ENCODE data around the gene BOK. TPM values are rescaled to one million over a fixed set of nuclear protein-coding genes. Genes with fewer than 3 reads are reported as not detected.

The BOK gene
- total and polyA plus RNA-seq, 2 of the 13 experiments (the other 11 are each of a cell fraction or from before 2014, with no cell fraction given), result 35.5 to 39.2 TPM

GRCh38 chr2:241559323-241560161 is 997 bp downstream of the BOK start:
- H3K79me2 ChIP-seq (ENCODE audit: insufficient read depth, low read length), result peaks cover 18% of the 10 kb centered on the region
- ATAC-seq (peak; percentile 41), FAIRE-seq (peak; percentile 50), DNase-seq (ENCODE audit: low spot score) (peak; percentile 61)
- H3K36me3 ChIP-seq (replicated peaks in 1 of 2; ENCODE audit: control insufficient read depth in 1 of 2, insufficient read depth in 2 of 2, low read length in 2 of 2), result peaks cover 13 to 17% of the 10 kb centered on the region in 2 experiments; a peak in 4 of 5 replicates
- H3K4me2 ChIP-seq (ENCODE audit: low read depth, low read length), result peak overlapping the region; percentile 92
- peak overlapping the region; percentile 53 for H3K27ac ChIP-seq (ENCODE audit: extremely low read length, insufficient read depth, low read length)
- intact Hi-C loops (cut with micrococcal nuclease; ENCODE audit: unreplicated experiment), result no loop called here
- ChIA-PET POLR2A (interaction anchor here (0.5 to 2.9 kb wide), 10 partner anchors 9 to 340 kb away, joined by 3 to 12 read pairs (median 4); partner anchors contain the start of gene STK25), CTCF (ENCODE audit: low intra/inter-chr PET ratio, low total read pairs) (no interaction called here)
- peaks cover 61% of the 10 kb centered on the region for H3K4me1 ChIP-seq (ENCODE audit: insufficient read depth, low read length)
- peak overlapping the region; percentile 85 to 93 (median 86) for H3K4me3 ChIP-seq (replicated peaks in 1 of 3; ENCODE audit: insufficient read depth in 1 of 3, low read depth in 2 of 3, low read length in 3 of 3)
- 7% methylated on average over 32 of the region's 78 CpGs for WGBS (ENCODE audit: low lambda C conversion rate)
- H2AFZ ChIP-seq (ENCODE audit: low read length), result no peak overlapping the region
- peaks cover 13% of the 10 kb centered on the region; the same call in 1 of the 2 replicates for H4K20me1 ChIP-seq (ENCODE audit: insufficient read depth, low read length)
- in situ Hi-C loops (cut with HindIII; ENCODE audit: extremely low pct_ligation_motif_present, low pct_unique_long_range_greater_than_20kb), result no loop called here
- no peaks in the 10 kb centered on the region; a peak in 1 of 5 replicates for H3K27me3 ChIP-seq (ENCODE audit: control insufficient read depth in 1 of 2, insufficient read depth in 2 of 2, low read length in 2 of 2)
- peak overlapping the region; percentile 79 for H3K9ac ChIP-seq (ENCODE audit: insufficient read depth, low read depth, low read length)
- BruUV-seq (replicated peaks), result no TSS peak
- no peaks in the 10 kb centered on the region for H3K9me3 ChIP-seq (ENCODE audit: low read length)
- TF ChIP-seq ZNF530 (CRISPR knock-in tag; IDR thresholded peaks at IDR 0.05; ENCODE audit: low read depth) (no peak), FOXK2 (IDR thresholded peaks at IDR 0.05) (no peak), ZNF766 (CRISPR knock-in tag; IDR thresholded peaks at IDR 0.05; ENCODE audit: borderline replicate concordance) (no peak), GTF2F1 (IDR thresholded peaks at IDR 0.05; ENCODE audit: low read length) (no peak), RARA (CRISPR knock-in tag; IDR thresholded peaks at IDR 0.05) (0 out of 2 replicates have a peak, but pooled peaks have one; percentile 9), ZNF343 (CRISPR knock-in tag; IDR thresholded peaks at IDR 0.05) (no peak), RNF2 (conservative IDR thresholded peaks at IDR 0.05; ENCODE audit: low read depth) (no peak), RXRB (CRISPR knock-in tag; IDR thresholded peaks at IDR 0.05; ENCODE audit: borderline replicate concordance) (peak; percentile 27; the same call in 1 of the 2 replicates), NONO (IDR thresholded peaks at IDR 0.05) (no peak), NONO (CRISPR knock-in tag; conservative IDR thresholded peaks at IDR 0.05) (peak; percentile 59; the same call in 1 of the 2 replicates), NFIB (CRISPR knock-in tag; IDR thresholded peaks at IDR 0.05; ENCODE audit: borderline replicate concordance) (no peak), ZNF737 (CRISPR knock-in tag; IDR thresholded peaks at IDR 0.05; ENCODE audit: borderline replicate concordance) (no peak), ZFP62 (CRISPR knock-in tag; IDR thresholded peaks at IDR 0.05) (0 out of 2 replicates have a peak, but pooled peaks have one; percentile 69), ZBTB25 (CRISPR knock-in tag; IDR thresholded peaks at IDR 0.05) (no peak; the same call in 1 of the 2 replicates), ZNF33B (CRISPR knock-in tag; IDR thresholded peaks at IDR 0.05) (0 out of 2 replicates have a peak, but pooled peaks have one; percentile 66), ZNF552 (CRISPR knock-in tag; IDR thresholded peaks at IDR 0.05; ENCODE audit: borderline replicate concordance) (no peak; the same call in none of the 2 replicates), ZNF205 (CRISPR knock-in tag; IDR thresholded peaks at IDR 0.05) (no peak), HNF4A (CRISPR knock-in tag; IDR thresholded peaks at IDR 0.05) (peak; percentile 38)
- TF ChIP-seq, protein P1, sequence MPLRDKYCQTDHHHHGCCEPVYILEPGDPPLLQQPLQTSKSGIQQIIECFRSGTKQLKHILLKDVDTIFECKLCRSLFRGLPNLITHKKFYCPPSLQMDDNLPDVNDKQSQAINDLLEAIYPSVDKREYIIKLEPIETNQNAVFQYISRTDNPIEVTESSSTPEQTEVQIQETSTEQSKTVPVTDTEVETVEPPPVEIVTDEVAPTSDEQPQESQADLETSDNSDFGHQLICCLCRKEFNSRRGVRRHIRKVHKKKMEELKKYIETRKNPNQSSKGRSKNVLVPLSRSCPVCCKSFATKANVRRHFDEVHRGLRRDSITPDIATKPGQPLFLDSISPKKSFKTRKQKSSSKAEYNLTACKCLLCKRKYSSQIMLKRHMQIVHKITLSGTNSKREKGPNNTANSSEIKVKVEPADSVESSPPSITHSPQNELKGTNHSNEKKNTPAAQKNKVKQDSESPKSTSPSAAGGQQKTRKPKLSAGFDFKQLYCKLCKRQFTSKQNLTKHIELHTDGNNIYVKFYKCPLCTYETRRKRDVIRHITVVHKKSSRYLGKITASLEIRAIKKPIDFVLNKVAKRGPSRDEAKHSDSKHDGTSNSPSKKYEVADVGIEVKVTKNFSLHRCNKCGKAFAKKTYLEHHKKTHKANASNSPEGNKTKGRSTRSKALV (CRISPR knock-in tag; IDR thresholded peaks at IDR 0.05), result peak; percentile 97; the same call in 1 of the 2 replicates
- TF ChIP-seq, protein P2, sequence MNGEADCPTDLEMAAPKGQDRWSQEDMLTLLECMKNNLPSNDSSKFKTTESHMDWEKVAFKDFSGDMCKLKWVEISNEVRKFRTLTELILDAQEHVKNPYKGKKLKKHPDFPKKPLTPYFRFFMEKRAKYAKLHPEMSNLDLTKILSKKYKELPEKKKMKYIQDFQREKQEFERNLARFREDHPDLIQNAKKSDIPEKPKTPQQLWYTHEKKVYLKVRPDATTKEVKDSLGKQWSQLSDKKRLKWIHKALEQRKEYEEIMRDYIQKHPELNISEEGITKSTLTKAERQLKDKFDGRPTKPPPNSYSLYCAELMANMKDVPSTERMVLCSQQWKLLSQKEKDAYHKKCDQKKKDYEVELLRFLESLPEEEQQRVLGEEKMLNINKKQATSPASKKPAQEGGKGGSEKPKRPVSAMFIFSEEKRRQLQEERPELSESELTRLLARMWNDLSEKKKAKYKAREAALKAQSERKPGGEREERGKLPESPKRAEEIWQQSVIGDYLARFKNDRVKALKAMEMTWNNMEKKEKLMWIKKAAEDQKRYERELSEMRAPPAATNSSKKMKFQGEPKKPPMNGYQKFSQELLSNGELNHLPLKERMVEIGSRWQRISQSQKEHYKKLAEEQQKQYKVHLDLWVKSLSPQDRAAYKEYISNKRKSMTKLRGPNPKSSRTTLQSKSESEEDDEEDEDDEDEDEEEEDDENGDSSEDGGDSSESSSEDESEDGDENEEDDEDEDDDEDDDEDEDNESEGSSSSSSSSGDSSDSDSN (CRISPR knock-in tag; IDR thresholded peaks at IDR 0.05), result no peak; the same call in 1 of the 2 replicates
